ENCODE data around the gene STK16.

DNA sequence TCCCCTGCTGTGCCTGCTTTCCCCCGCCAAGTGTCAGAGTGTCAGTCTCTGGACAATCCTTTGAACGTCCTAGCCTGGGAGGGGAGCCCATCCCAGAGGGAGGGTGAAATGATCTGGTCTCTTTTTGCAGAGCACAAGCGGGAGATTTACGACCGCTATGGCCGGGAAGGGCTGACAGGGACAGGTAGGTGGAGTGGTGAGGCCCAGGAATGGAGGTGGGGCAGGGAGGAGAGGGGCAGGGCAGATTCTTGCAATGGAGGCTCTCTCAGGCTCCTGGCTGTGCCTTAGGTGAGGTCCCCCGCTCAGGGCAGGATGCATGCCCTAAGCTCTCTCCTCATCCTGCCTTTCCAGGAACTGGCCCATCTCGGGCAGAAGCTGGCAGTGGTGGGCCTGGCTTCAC lies 36.3 kb downstream of the STK16 start:
- TF ChIP-seq, protein P1, sequence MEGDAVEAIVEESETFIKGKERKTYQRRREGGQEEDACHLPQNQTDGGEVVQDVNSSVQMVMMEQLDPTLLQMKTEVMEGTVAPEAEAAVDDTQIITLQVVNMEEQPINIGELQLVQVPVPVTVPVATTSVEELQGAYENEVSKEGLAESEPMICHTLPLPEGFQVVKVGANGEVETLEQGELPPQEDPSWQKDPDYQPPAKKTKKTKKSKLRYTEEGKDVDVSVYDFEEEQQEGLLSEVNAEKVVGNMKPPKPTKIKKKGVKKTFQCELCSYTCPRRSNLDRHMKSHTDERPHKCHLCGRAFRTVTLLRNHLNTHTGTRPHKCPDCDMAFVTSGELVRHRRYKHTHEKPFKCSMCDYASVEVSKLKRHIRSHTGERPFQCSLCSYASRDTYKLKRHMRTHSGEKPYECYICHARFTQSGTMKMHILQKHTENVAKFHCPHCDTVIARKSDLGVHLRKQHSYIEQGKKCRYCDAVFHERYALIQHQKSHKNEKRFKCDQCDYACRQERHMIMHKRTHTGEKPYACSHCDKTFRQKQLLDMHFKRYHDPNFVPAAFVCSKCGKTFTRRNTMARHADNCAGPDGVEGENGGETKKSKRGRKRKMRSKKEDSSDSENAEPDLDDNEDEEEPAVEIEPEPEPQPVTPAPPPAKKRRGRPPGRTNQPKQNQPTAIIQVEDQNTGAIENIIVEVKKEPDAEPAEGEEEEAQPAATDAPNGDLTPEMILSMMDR (IDR thresholded peaks at IDR 0.05): no peak
- no peak for TF ChIP-seq POLR2A (IDR thresholded peaks at IDR 0.05)
